ENCODE measurements around the gene LRP5. TPM values are rescaled to one million over a fixed set of nuclear protein-coding genes. Genes with fewer than 3 reads are reported as not detected.

The LRP5 gene
- total and polyA plus RNA-seq, 3 donors from 2014 or later = 15.7 to 21.3 (median 20.6) TPM

DNA sequence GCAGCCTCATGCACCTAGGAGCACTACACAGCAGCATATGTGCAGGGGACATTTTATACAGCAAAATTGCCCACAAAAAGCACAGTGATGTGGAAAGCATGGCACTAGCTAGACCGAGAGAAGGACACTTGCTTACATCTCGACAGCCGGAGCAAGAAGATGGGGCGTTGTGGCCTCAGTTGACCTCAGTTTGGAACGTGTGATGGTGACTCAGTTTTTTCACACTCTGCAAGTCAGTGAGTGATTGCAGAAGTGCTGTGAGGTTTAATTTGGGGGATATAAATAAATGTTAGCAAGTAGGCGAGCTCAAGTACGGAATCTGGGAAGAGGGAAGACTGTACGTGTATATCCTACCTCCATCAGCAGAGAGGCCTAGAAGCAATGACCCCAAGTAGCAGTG is 23.3 kb downstream of the LRP5 start:
- TF ChIP-seq, protein P1, sequence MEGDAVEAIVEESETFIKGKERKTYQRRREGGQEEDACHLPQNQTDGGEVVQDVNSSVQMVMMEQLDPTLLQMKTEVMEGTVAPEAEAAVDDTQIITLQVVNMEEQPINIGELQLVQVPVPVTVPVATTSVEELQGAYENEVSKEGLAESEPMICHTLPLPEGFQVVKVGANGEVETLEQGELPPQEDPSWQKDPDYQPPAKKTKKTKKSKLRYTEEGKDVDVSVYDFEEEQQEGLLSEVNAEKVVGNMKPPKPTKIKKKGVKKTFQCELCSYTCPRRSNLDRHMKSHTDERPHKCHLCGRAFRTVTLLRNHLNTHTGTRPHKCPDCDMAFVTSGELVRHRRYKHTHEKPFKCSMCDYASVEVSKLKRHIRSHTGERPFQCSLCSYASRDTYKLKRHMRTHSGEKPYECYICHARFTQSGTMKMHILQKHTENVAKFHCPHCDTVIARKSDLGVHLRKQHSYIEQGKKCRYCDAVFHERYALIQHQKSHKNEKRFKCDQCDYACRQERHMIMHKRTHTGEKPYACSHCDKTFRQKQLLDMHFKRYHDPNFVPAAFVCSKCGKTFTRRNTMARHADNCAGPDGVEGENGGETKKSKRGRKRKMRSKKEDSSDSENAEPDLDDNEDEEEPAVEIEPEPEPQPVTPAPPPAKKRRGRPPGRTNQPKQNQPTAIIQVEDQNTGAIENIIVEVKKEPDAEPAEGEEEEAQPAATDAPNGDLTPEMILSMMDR (IDR thresholded peaks at IDR 0.05) = no peak
- TF ChIP-seq POLR2A (IDR thresholded peaks at IDR 0.05) = no peak
- Histone ChIP-seq H3K4me3 (no peak overlapping the region), H3K27ac (no peak overlapping the region), H3K4me1 (peaks cover 3% of the 10 kb centered on the region), H3K36me3 (ENCODE audit: low read depth, missing control alignments) (no peaks in the 10 kb centered on the region), H3K27me3 (no peaks in the 10 kb centered on the region), H3K9me3 (no peaks in the 10 kb centered on the region)
- no peak for DNase-seq
- intact Hi-C loops (cut with DNase I; ENCODE audit: low total_unique reads) = no loop called here
- 90 to 91% methylated on average over 8 of the region's 8 CpGs for WGBS, 2 donors

DNA sequence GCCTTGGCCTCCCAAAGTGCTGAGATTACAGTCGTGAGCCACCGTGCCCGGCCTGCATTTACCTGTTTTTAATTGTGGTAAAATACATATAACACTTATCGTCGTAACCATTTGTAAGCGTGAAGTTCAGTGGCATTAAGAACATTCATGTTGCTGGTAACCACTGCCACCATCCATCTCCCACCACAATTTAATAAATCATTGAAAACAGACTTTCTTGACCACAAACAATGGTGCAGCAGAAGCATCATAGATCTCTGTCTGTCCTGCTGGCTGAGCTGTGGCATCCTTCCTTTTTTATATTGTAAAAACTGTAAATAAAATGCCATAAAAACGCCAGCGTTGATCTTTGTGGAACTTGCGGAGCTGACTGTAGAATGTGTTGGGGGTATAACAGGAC is 24.3 kb downstream of the LRP5 start:
- H3K27me3 ChIP-seq = no peaks in the 10 kb centered on the region
- H3K4me3 ChIP-seq = no peak overlapping the region
- intact Hi-C loops (cut with DNase I; ENCODE audit: low total_unique reads) = no loop called here
- no peak for DNase-seq
- TF ChIP-seq, protein P1 (IDR thresholded peaks at IDR 0.05) = no peak
- no peak for TF ChIP-seq POLR2A (IDR thresholded peaks at IDR 0.05)
- WGBS, 2 donors = 80 to 84% methylated on average over 9 of the region's 9 CpGs
- H3K4me1 ChIP-seq = no peaks in the 10 kb centered on the region
- H3K27ac ChIP-seq = no peak overlapping the region
- no peaks in the 10 kb centered on the region for H3K9me3 ChIP-seq
- no peaks in the 10 kb centered on the region for H3K36me3 ChIP-seq (ENCODE audit: low read depth, missing control alignments)

DNA sequence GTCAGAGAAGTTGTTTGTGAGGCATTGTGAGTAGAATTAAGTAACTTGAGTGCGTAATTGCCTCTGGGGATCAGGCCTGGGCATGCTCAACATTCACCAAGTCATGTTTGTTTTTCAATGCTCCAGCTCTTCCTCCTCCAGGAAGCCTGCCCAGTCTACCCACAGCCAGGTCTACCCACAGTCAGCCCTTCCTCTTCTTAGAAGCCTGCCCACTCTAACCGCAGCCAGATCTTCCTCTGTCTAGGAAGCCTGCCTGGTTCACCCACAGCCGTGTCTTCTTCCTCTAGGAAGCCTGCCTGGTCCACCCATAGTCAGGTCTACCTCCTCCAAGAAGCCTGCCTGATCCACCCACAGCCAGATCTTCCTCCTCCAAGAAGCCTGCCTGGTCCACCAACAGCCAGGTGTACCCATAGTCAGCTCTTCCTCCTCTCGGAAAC is 25.0 kb downstream of the LRP5 start:
- Histone ChIP-seq H3K27me3 (no peaks in the 10 kb centered on the region), H3K9me3 (no peaks in the 10 kb centered on the region), H3K4me1 (no peaks in the 10 kb centered on the region), H3K4me3 (no peak overlapping the region), H3K27ac (no peak overlapping the region), H3K36me3 (ENCODE audit: low read depth, missing control alignments) (no peaks in the 10 kb centered on the region)
- no peak for DNase-seq
- intact Hi-C loops (cut with DNase I; ENCODE audit: low total_unique reads) = no loop called here
- WGBS, 2 donors = 86 to 93% methylated on average over 4 of the region's 4 CpGs
- TF ChIP-seq, protein P1 (IDR thresholded peaks at IDR 0.05) = no peak
- no peak for TF ChIP-seq POLR2A (IDR thresholded peaks at IDR 0.05)

DNA sequence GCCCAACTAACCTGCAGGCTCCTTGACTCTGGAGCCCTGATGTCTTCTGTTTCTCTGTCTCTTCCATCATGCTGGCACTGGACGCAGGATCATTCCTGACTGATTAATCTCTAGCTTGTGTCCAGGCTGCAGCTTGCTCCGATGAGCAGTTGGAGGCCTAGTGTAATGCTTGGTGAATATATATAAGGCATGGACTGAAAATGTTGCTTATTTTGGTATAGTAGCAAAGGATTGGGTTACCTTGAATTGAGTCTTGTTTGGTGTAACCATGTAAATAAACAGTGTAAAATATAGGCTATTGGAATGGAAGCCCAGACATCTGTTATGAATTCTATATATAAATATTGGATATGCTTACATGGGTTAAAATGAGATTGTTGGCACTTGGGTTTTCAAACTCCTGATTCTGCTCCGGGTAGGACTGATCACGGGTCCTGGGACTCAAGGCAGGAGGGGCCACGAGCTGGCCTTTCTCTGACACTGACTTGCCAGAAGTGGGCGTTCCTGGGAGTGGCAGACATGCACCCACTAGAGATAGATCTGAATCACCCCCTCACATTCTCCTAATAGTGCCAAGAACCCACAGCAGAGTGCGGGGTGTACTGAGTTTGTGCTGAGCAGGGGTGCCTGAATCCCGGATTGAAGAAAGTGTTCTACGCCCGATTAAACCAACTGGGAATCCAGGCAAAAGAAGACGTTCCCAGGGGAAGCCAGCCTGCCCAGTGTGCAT is 25.8 kb downstream of the LRP5 start:
- Histone ChIP-seq H3K4me3 (no peak overlapping the region), H3K4me1 (no peaks in the 10 kb centered on the region), H3K27me3 (no peaks in the 10 kb centered on the region), H3K36me3 (ENCODE audit: low read depth, missing control alignments) (no peaks in the 10 kb centered on the region), H3K27ac (no peak overlapping the region), H3K9me3 (no peaks in the 10 kb centered on the region)
- TF ChIP-seq, protein P1 (IDR thresholded peaks at IDR 0.05) = no peak
- TF ChIP-seq POLR2A (IDR thresholded peaks at IDR 0.05) = no peak
- intact Hi-C loops (cut with DNase I; ENCODE audit: low total_unique reads) = no loop called here
- 65 to 72% methylated on average over 11 of the region's 11 CpGs for WGBS, 2 donors
- DNase-seq = no peak

Measured in testis (tissue), 3 donors.